Right lobe of liver (tissue), 6 donors: Measurements from ENCODE around the gene SCUBE3. TPM values are rescaled to one million over a fixed set of nuclear protein-coding genes. Genes with fewer than 3 reads are reported as not detected.

Experiments used
- ATAC-seq, 4 donors: fragments of 200-7000 bp; cut with Tn5 transposase; one replicate each; pipeline ENCODE4 v1.9.1; 2020; ENCODE audit warnings: mild to moderate bottlenecking in 4 of 4, moderate library complexity in 4 of 4
- DNase-seq, 3 donors: peaks; one replicate each; pipeline ENCODE4 v3.0.0-alpha.2; 2020
- H3K27ac ChIP-seq, 3 donors: fragments of 200-600 bp; one replicate each; pipeline ENCODE4 v1.8.0; 2022
- H3K27me3 ChIP-seq, 2 donors: fragments of 200-600 bp; one replicate each; pipeline ENCODE4 v1.8.0; 2022
- H3K36me3 ChIP-seq, 4 donors: fragments of 200-600 bp; sonication (generic) in 1 of 4; one replicate each; pipeline versions ENCODE4 v1.5.1 to v1.8.0; 2017 to 2022; ENCODE audit warnings: control low read depth in 1 of 4
- H3K4me1 ChIP-seq, 4 donors: fragments of 200-600 bp; sonication (generic) in 1 of 4; one replicate each; pipeline versions ENCODE4 v1.5.1 to v1.8.0; 2017 to 2022; ENCODE audit warnings: control low read depth in 1 of 4
- H3K4me3 ChIP-seq, 3 donors: fragments of 200-600 bp; one replicate each; pipeline ENCODE4 v1.8.0; 2022
- H3K9me3 ChIP-seq, 4 donors: fragments of 200-600 bp; sonication (generic) in 1 of 4; one replicate each; pipeline versions ENCODE4 v1.5.1 to v1.8.0; 2017 to 2022; ENCODE audit warnings: control low read depth in 1 of 4
- CTCF ChIP-seq, 4 donors: fragments of 200-600 bp in 3 of 4; fragments of 450-650 bp in 1 of 4; IDR thresholded peaks; one replicate each; pipeline versions ENCODE4 v1.5.1 to v1.8.0; 2016 to 2022; ENCODE audit warnings: antibody characterized with exemption in 4 of 4, mild to moderate bottlenecking in 2 of 4
- POLR2A ChIP-seq: fragments of 450-650 bp; IDR thresholded peaks from one replicate; pipeline ENCODE4 v1.6.1; 2017; ENCODE audit warnings: antibody characterized with exemption, mild to moderate bottlenecking
- WGBS: methylation state at CpG from one replicate; pipeline ENCODE4 v1.1.6; 2018; ENCODE audit warnings: low coverage, low lambda C conversion rate; ENCODE audit not compliant: insufficient coverage; ENCODE audit errors: missing lambda C conversion rate; 5-methylcytosine and 5-hydroxymethylcytosine counted together
- intact Hi-C, 2 donors: fragments of 100-400 bp; cut with DNase I; formaldehyde crosslinking; loops; one replicate each; pipeline versions ENCODE4 v1.11.2 to v1.14.1; 2022
- total RNA-seq, 6 experiments: library from RNA; depleted of rRNA in 2 of 6; stranded (reverse); fragments of >200 nt in 2 of 6; fragmentation: NEBNext Ultra II Directional in 3 of 6; extraction: Animal tissue kit (Norgen Biotek cat#: 25700) in 3 of 6; gene quantifications; one replicate each; pipeline versions ENCODE4 v1.1.0 to v1.2.4, GENCODE V29; 2016 to 2023
- donor health status: DM: no; HTN: yes; CAD: no.
- donor health status: DM: no; HTN: no; CAD: no.
- donor health status: DM: no; HTN: no; CAD: no.
- donor health status: DM: no; HTN: yes; CAD: no.
- donor health status: DM: no; HTN: yes; CAD: no.

The SCUBE3 gene
- total RNA-seq, 6 experiments from 2014 or later, result 0.05 to 0.11 (median 0.07) TPM; not detected in 2

GRCh38 chr6:35216851-35217811 lies 3.4 kb downstream of the SCUBE3 start:
- Histone ChIP-seq H3K4me1 (peaks cover 0 to 13% (median 0%) of the 10 kb centered on the region in 4 donors), H3K36me3 (no peaks in the 10 kb centered on the region), H3K9me3 (no peaks in the 10 kb centered on the region), H3K4me3 (no peak overlapping the region), H3K27me3 (peaks cover 0 to 4% of the 10 kb centered on the region in 2 donors), H3K27ac (no peak overlapping the region)
- ATAC-seq (no peak), DNase-seq (no peak)
- TF ChIP-seq POLR2A (no peak), CTCF (IDR thresholded peaks at IDR 0.05) (no peak)
- intact Hi-C loops, result no loop called here
- 63% methylated on average over 11 of the region's 17 CpGs for WGBS

- 63% methylated on average over 4 of the region's 4 CpGs for WGBS
- intact Hi-C loops, result no loop called here
- H3K27me3 ChIP-seq, result peaks cover 0 to 4% of the 10 kb centered on the region in 2 donors
Measured at GRCh38 chr6:35218021-35218420, 4.3 kb downstream of the SCUBE3 start.

GRCh38 chr6:35218456-35218855 lies 4.7 kb downstream of the SCUBE3 start:
- ATAC-seq (no peak), DNase-seq (no peak)
- Histone ChIP-seq H3K4me1 (peaks cover 0 to 9% (median 0%) of the 10 kb centered on the region in 4 donors), H3K9me3 (no peaks in the 10 kb centered on the region), H3K27me3 (peaks cover 0 to 4% of the 10 kb centered on the region in 2 donors), H3K4me3 (no peak overlapping the region), H3K27ac (no peak overlapping the region), H3K36me3 (no peaks in the 10 kb centered on the region)
- intact Hi-C loops, result no loop called here
- WGBS, result 100% methylated on average over 1 of the region's 4 CpGs
- TF ChIP-seq CTCF (IDR thresholded peaks at IDR 0.05) (no peak), POLR2A (no peak)

More at GRCh38 chr6:35218021-35218420, 4.3 kb downstream of the SCUBE3 start:
- no peak for TF ChIP-seq CTCF (IDR thresholded peaks at IDR 0.05)
- no peak for TF ChIP-seq POLR2A
- ATAC-seq (no peak), DNase-seq (no peak)
- Histone ChIP-seq H3K36me3 (no peaks in the 10 kb centered on the region), H3K9me3 (no peaks in the 10 kb centered on the region), H3K4me1 (peaks cover 0 to 13% (median 0%) of the 10 kb centered on the region in 4 donors), H3K4me3 (no peak overlapping the region), H3K27ac (no peak overlapping the region)

GRCh38 chr6:35219683-35220326 lies 6.0 kb downstream of the SCUBE3 start:
- H3K27ac ChIP-seq, result no peak overlapping the region
- 60% methylated on average over 3 of the region's 4 CpGs for WGBS
- no peaks in the 10 kb centered on the region for H3K9me3 ChIP-seq
- TF ChIP-seq CTCF (IDR thresholded peaks at IDR 0.05), result no peak
- no peak for TF ChIP-seq POLR2A
- no peaks in the 10 kb centered on the region for H3K4me1 ChIP-seq
- intact Hi-C loops, result no loop called here
- ATAC-seq (no peak), DNase-seq (no peak)
- H3K4me3 ChIP-seq, result no peak overlapping the region
- H3K36me3 ChIP-seq, result no peaks in the 10 kb centered on the region
- no peaks in the 10 kb centered on the region for H3K27me3 ChIP-seq
